ENCODE data around the gene CCDC90B.
"Not testable (repeated sequence)": the region's sequence is repeated elsewhere in the genome, so short reads cannot be mapped to it uniquely, and the experiment has no call there.

CCDC90B gene, protein sequence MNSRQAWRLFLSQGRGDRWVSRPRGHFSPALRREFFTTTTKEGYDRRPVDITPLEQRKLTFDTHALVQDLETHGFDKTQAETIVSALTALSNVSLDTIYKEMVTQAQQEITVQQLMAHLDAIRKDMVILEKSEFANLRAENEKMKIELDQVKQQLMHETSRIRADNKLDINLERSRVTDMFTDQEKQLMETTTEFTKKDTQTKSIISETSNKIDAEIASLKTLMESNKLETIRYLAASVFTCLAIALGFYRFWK

DNA sequence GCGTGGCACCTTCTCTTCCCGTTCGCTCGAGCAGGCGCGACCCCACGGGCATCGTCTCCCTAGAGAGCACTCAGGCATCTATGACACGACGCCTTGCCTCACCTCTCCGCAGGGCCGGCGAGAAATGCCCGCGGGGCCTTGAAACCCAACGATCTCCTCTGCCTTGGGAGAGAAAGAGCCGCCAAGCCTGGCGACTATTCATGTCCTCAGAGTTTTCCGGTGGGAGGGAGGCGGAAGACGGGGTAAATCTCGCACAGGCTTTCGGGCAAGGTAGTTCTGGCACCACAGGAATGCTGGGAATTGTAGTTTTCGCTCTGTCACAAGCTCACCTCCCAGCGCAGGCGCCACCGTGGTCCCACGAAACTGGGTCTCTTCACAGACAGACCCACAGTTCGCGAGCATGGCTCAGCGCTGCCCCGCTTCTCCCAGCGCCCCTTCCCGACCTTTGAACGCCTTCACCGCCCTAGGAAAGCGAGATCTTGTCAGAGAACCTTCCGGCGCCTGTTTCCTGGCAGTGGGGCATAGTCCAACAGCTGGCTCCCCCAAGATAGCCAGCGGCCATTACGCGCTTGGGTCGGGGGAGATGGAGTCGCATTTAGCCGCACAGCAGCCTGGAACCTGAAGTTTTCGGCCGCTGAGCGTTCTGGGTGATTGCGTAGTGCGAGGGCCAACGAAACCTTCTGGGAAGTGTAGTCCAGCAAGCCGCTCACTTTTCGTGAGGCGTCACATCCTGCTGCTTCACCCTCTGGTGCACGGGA lies at the start of gene CCDC90B:
TSS of gene CCDC90B (minus strand) at position 597 of the 758 bp plus-strand sequence. CDS start at position 202, 395 bp downstream.
- peak; percentile 95 for DNase-seq

DNA sequence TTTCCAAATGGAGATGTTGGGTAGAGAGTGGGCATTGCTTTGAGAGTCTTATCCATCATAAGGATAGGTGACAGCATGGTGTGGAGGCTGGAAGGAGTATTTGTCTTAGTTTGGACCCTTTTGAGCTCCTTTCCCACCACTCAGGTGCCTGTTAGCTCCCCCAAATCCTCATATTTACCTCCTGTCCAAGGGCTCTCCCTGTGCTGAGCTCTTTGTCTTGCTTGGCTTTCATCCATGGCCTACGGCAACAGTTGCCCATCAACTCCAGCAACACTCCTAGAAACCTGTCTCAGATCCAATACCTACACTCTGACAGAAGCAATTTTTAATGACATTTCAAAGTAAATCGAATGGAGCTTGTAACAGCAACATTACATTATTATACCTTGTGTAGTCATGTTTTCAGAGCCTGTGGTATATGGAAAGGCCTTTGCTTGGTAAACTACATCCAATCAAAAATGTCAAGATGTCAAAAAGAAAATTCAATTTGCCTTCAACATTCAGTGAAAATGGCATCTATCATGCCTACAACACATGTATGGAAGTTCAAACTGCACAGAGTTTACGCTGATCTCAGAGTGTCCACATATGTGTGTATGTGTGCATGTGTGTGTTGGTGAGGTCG lies 49.4 kb upstream of the CCDC90B start:
- no peak for DNase-seq

DNA sequence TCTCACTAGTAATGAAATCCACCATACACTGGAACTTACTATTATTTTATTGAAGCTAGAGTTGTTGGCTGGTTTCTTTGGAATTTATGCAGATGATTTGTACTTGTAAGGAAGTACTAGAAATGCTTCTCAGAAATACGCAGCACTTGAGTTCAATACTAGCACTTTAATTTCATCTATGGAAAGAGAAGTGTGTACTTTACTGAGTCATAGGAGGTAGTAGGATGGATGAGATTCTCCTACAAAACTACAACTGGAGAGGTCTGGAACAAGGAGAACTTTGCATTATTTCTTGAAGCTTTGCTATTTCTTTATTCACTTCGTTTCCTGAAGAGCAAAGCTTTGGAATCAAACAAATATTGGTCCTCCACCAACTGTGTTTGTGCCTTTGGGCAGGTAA lies 44.1 kb upstream of the CCDC90B start:
- DNase-seq = no peak

DNA sequence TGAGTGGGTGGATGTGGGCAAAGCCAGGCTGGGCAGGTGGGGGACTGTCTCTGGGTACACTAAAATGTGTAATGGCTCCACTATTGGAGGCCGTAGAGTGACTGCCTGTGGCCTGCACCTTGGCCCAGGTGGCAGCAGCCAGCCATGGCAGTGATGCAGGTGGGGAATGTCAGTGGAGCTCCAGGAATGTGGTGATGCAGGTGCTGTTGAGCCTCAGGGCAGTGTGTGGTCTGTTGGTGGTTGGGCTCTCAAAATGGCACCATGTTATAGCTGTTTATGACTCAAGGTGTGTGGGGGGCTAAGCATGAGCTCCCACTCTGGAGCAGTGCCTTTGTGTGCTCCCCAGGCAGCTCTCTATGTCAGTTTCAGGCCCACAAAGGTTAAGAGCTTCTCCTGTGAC lies 40.2 kb upstream of the CCDC90B start:
- DNase-seq = no peak

DNA sequence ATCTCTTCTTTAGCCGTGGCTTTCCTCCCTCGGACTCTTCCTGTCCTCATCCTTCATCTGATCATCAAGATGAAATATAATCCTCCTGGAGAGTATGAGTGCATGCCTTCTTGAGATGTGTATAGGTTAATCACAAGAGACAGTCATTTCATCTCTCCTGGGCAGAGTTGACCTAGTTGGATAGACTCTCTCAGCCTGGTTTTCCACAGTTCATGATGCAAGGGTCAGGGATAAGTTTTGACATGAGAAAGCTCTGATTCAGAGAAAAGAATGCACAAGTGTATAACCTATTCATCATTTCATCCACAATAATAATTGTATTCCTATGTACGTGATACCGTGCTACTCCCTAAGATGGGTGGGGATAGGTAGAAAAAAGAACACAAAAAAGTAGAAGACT lies 33.2 kb upstream of the CCDC90B start:
- no peak for DNase-seq

DNA sequence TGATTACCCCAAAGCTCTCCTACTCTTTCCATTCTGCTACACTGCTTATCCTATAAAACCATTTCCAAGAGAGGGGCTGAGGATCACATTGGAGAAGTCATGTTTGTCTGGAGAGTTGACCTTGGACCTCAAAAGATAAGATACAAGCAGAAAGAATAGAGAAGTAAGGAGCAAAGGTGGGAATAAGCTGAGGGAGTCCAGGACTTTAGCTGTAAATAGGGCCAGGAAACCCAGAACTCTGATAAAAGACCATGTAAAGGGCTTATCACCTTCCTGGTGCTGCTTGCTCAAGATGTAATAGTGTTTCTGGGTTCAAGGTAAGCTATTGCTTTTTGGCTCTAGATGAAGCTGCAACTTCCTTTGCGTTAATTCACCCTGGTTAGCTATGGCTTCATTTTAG lies 32.8 kb upstream of the CCDC90B start:
- no peak for DNase-seq

DNA sequence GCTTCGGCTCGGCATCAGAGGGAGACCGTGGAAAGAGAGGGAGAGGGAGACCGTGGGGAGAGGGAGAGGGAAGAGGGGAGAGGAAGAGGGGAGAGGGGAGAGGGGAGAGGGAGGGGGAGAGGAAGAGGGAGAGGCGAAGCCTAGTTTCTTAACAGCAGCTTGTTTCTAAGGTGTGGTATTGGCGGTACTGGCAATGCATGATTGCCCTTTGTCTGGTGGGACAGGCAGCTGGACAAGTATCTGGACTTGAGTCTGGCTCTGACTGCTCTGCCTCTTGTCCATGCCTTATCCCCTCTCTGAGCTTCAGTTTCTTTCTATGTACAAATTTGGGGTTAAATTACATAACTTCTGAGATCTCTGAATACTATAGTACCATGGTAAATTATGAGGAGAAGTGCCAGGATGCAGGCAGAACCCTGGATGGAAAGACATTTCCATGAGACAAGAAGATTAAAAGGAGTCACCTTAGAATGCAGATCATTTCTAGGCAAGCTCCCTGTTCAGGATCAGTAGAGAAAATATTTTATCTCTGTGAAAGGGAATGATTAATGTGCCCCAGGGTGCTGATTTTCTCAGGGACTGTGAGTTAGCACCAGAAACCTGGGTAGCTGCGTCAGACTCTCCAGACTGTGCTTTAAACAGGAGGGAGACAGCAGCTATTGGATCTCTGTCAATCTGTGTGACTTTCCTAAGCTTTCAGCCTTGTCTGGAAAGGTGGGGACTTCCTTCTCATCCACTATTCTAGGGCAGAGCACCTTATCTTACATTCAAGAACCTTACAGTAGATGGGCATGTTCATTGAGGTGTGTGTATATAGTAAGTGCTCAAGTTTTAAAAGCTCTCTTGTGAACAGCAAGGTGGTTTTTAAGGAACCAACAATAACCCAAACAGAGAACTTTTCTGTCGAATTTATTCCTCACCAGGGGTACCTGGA lies 31.9 kb upstream of the CCDC90B start:
- DNase-seq = no peak

DNA sequence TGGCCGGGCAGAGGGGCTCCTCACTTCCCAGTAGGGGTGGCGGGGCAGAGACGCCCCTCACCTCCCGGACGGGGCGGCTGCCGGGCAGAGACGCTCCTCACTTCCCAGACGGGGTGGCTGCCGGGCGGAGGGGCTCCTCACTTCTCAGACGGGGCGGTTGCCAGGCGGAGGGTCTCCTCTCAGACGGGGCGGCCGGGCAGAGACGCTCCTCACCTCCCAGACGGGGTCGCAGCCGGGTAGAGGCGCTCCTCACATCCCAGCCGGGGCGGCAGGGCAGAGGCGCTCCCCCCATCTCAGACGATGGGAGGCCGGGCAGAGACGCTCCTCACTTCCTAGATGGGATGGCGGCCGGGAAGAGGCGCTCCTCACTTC lies 30.7 kb upstream of the CCDC90B start:
- DNase-seq = not testable (repeated sequence)

DNA sequence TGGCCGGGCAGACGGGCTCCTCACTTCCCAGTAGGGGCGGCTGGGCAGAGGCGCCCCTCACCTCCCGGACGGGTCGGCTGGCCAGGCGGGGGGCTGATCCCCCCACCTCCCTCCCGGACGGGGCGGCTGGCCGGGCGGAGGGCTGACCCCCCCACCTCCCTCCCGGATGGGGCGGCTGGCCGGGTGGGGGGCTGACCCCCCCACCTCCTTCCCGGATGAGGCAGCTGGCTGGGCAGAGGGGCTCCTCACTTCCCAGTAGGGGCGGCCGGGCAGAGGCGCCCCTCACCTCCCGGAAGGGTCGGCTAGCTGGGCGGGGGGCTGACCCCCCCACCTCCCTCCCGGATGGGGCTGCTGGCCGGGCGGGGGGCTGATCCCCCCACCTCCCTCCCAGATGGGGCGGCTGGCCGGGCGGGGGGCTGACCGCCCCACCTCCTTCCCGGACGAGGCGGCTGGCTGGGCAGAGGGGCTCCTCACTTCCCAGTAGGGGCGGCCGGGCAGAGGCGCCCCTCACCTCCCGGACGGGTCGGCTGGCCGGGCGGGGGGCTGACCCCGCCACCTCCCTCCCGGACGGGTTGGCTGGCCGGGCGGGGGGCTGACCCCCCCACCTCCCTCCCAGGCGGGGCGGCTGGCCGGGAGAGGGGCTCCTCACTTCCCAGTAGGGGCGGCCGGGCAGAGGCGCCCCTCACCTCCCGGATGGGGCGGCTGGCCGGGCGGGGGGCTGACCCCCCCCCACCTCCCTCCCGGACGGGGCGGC lies 30.2 kb upstream of the CCDC90B start:
- DNase-seq = not testable (repeated sequence)

DNA sequence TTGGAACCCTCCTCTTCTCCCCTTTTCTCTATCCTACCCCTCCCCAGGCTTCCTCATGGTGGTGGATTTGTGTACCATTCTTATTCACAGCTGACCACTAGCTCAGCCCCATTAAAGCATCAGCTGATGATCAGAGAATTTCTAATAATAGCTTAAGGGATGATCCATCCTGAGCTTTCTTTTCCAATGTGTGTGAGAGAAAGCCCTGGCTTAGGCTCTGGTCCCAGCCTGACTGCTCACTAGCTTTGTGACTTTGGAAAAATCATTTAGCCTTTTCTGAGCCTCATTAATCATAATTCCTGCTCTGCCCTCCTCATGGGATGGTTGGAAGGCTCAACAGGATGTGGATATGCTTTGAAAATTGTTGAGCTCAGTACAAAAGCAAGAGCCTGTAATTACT lies 26.3 kb upstream of the CCDC90B start:
- no peak for DNase-seq

DNA sequence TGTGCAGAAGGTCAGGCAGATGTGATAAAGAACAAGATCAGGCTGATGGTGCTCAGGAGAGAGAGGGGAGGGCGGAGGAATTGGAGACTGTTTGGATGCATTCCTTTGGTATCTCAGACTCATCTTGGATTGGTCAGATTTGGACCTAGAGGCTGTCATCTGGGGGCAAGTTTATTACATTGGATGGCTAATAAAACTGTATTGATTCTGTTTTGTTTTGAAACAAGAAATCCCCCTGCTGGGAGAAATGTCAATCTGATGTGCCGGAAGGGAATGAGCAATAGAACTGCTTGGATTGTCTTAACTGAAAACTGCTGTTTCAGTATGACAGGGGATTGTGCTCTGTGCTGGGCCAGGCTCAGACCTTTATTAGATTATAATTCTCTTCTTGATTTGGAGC lies 25.5 kb upstream of the CCDC90B start:
- no peak for DNase-seq

DNA sequence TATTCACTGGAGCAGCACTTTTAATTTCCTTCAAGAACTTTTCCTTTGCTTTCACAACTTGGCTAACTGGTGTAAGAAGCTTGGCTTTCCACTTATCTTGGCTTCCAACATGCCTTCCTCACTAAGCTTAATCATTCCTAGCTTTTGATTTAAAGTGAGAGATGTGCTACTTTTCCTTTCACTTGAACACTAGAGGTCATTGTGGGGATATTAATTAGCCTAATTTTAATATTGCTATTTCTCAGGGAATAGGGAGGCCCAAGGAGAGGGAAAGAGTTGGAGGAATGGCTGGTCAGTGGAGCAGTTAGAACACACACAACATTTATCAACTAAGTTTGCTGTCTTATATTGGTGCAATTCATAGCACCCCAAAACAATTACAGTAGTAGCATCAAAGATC lies 24.6 kb upstream of the CCDC90B start:
- DNase-seq = no peak

DNA sequence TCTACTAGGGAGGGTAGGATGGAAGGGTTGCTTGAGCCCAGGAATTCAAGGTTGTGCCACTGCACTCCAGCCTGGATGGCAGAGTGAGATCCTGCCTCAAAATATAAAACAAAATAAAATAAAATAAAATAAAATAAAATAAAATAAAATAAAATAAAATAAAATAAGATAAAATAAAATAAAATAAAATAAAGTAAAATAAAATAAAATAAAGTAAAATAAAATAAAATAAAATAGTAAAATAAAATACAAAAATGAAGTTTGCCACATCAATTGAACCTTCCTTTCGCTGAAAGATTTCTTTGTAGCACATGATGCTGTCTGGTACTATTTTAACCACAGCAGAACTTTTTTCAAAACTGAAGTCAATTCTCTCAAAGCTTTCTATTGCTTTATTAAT lies 22.4 kb upstream of the CCDC90B start:
- not testable (repeated sequence) for DNase-seq

DNA sequence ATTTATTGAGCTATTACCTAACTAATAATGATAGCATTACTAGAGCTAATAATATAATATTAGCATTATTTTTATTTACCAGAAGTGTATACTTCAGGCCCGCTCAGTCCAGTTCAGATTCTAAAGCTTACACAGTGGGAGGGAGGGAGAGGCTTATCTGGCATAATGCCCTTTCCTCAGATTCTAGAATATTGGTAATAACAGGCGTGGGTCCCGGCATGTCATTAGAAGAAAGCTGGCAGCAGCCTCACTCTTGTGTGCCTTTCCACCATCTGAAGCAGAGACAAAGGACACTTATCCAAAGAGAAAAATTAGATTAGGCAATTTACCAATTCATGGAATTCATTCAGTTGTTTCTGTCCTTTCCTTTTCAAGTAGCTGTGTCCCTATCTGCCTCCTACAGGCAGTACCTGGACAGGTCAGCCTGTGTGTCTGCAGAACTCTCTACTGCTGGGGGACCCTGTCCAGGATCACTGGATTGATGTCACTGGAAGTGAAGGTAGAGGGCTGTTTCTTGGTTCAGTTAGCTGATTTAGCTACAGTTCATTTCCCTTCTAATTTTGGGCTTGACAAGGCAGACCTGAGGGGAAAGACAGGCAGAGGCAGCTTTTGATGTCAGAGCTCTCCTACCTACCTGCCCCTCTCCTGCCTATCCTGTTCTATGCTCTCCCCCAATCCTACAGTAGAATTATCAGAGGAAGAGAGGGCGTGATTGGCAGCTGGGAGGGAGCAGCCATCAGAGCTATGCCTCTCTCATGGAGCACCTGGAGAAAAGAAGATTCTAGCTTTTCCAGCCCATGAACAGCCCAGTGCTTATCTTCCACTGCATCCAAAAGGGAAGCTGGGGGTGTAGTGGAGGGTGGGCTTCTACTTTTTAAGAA lies 20.3 kb upstream of the CCDC90B start:
- no peak for DNase-seq

DNA sequence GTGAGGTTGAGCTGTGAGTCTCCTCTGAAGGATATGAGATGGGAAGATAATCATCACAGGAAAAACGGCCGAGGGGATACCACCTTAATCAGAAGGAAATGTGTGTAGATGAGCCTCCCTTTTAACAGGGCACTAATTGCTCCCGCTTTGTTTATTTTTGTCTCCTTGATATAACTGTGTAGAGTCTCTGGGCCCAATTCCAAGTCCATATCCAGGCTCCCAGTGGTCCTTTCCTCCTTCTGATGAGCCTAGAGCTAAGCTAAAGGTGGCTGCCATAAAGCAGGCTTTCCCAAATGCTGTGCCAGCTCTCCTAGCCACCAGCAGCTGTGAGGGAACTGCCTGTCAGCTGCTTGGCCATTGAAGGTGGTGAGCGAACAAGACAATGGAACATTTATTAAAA lies 17.1 kb upstream of the CCDC90B start:
- no peak for DNase-seq

DNA sequence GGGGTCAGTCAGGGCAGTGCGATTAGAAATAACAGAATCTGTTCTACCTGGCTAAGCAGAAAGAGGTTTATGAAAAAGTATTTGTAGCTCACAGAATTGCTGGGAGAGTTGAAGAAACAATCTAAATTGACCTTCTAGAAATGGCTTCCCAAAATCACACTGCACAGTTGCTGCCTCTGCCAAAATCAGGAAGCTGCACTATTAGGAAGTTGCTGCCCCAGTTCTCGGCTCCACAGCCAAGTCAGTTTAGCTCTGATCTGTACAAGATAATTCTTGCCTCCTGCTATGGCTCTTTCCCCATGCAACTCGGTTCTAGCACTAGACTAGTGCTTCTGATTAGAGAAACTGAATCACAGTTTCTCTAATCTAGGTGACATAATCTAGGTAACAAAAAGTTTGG lies 16.0 kb upstream of the CCDC90B start:
- DNase-seq = no peak

DNA sequence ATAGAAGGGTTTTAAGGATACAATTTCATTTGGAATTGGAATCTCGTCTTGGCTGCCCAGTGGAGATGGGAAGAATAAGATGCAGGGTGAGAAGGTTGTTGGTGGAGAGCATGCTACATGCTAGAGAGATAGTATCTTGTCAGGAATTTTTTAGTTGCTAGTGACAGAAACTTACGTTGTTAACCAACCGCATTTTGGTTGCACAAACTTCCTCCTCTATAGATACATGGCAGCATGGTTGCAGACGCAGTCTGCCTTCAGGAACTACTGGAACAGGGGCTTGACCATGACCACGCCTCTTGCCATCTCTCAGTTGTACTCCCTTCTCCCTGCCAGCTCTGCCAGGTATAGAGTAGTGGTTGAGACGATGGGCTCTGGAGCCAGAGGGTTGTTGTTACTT lies 13.5 kb upstream of the CCDC90B start:
- DNase-seq = no peak

DNA sequence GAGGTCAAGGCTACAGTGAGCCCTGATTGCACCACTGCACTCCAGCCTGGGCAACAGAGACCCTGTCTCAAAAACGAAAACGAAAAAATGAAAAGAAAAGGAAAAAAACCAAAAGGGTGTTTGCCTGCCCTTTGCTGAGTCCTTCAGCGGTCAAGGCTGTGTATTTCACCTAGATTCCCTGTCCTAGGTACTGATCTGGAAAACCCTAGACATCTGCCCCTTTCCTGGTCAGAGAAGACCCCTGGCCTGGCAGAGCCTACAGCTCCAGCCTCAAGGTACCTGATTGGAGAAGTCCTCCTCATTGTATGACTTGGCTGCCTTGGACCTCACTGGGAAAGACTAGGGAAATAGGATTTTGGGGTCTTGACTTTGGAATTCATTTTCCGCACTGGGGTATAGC lies 8.0 kb upstream of the CCDC90B start:
- no peak for DNase-seq

DNA sequence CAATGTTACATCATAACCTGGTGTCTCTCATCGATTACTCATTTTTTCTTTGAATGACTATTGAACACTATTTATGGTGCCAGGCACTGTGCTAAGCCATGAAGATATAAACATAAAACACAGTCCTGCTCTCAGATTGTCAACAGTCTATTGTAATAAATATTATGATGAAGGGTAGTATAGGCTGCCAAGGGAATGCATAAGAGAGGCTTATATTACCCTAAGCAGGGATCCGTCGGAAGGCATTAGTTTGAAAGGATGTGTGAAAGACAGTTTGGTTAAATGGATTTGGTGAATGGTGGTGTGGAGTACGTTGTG lies 7.2 kb upstream of the CCDC90B start:
- DNase-seq = no peak

DNA sequence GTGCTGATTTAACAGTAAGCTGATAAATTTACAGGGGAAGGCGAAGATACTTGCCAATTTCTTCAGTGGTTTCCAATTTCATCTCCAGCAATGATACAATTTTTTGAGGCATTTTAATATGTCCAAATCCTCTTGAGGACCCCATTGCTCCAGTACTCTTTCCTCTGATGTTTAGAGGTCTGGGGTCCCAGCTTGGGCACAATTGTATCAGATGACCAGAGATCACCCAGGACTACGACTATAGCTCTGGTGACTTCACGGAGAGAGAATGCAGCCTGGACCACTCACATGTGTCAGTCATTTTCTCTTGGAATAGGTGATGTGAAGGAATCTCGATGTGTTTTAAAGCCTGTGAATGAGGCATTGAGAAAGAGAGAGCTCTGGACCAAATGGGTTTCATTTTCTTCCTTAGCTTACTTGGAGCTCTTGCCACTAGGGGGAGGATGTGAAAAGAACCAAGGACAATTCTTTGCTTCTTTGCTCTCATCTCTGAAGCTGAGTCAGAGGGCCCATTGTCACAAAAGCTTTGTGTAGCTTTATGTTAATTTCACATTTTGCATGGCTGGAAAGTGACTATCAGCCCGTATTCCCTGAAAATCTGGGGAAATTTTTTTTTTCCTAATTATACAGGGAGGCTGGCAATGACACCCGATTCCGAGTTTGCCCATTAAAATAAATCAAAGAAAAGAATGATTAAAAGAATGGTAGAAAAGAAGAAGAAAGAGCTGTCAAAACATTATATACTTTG lies 6.7 kb upstream of the CCDC90B start:
- DNase-seq = no peak

DNA sequence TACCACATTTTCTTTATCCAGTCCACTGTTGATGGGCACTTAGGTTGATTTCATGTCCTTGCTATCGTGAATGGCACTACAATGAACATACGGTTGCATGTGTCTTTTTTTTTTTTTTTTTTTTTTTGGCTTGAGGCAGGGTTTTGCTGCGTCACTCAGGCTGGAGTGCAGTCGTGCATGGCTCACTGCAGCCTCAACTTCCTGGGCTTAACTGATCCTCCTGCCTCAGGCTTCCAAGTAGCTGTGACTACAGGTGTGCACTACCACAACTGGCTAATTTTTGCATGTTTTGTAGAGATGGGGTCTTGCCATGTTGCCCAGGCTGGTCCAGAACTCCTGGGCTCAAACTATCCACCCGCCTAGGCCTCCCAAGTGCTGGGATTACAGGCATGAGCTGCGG lies 1.5 kb upstream of the CCDC90B start:
- DNase-seq = no peak
